Astrocyte (in vitro differentiated cells and primary cell): ENCODE results near the gene SPATA18. TPM values are rescaled to one million over a fixed set of nuclear protein-coding genes. Genes with fewer than 3 reads are reported as not detected.

Source experiments
- DNase-seq: peaks from one replicate; pipeline ENCODE4 v3.0.0-alpha.2; 2010; ENCODE audit warnings: low read depth
- FAIRE-seq: peaks from 2 replicates; lab custom pipeline; 2011; peaks lifted over from hg19 to GRCh38; lab: Jason Lieb, UNC
- H2AFZ ChIP-seq: 2 replicates; pipeline ENCODE4 v1.6.0; 2012; ENCODE audit warnings: low read depth, low read length, inconsistent platforms
- H3K27ac ChIP-seq: 2 replicates; pipeline ENCODE4 v1.5.1; 2011; ENCODE audit warnings: low read depth, low read length, inconsistent platforms
- H3K27me3 ChIP-seq: 2 replicates; pipeline ENCODE4 v1.6.0; 2011; ENCODE audit warnings: low read length, inconsistent platforms; ENCODE audit not compliant: insufficient read depth
- H3K36me3 ChIP-seq: 2 replicates; pipeline ENCODE4 v1.5.1; 2011; ENCODE audit warnings: low read length, inconsistent platforms; ENCODE audit not compliant: insufficient read depth
- H3K4me1 ChIP-seq: 2 replicates; pipeline ENCODE4 v1.5.1; 2011; ENCODE audit warnings: low read length, inconsistent platforms; ENCODE audit not compliant: insufficient read depth
- H3K4me2 ChIP-seq: 2 replicates; pipeline ENCODE4 v1.6.0; 2012; ENCODE audit warnings: low read length, inconsistent platforms
- H3K4me3 ChIP-seq: 2 replicates; pipeline ENCODE4 v1.5.1; 2011; ENCODE audit warnings: low read depth, mild to moderate bottlenecking, low read length, inconsistent platforms; ENCODE audit not compliant: insufficient read depth
- H3K79me2 ChIP-seq: 2 replicates; pipeline ENCODE4 v1.6.0; 2012; ENCODE audit warnings: mild to moderate bottlenecking, low read length, inconsistent platforms; ENCODE audit not compliant: insufficient read depth
- H3K9ac ChIP-seq: 2 replicates; pipeline ENCODE4 v1.6.0; 2012; ENCODE audit warnings: mild to moderate bottlenecking, low read length, inconsistent platforms
- H3K9me3 ChIP-seq: 2 replicates; pipeline ENCODE4 v1.5.1; 2012; ENCODE audit warnings: low read depth, mild to moderate bottlenecking, low read length, inconsistent platforms; ENCODE audit not compliant: insufficient read depth
- H4K20me1 ChIP-seq: 2 replicates; pipeline ENCODE4 v1.6.0; 2012; ENCODE audit warnings: low read length, inconsistent platforms; ENCODE audit not compliant: insufficient read depth
- H3K27ac Mint-ChIP-seq: one replicate; pipeline ENCODE4 v1.8.0; 2021; ENCODE audit warnings: mild to moderate bottlenecking, mixed read lengths; ENCODE audit not compliant: unreplicated experiment
- H3K27me3 Mint-ChIP-seq: one replicate; pipeline ENCODE4 v1.8.0; 2021; ENCODE audit warnings: low read depth, mixed read lengths; ENCODE audit not compliant: unreplicated experiment
- H3K36me3 Mint-ChIP-seq: one replicate; pipeline ENCODE4 v1.8.0; 2021; ENCODE audit warnings: low read depth, mixed read lengths; ENCODE audit not compliant: unreplicated experiment
- H3K4me1 Mint-ChIP-seq: one replicate; pipeline ENCODE4 v1.8.0; 2021; ENCODE audit warnings: low read depth, mixed read lengths; ENCODE audit not compliant: unreplicated experiment
- H3K4me3 Mint-ChIP-seq: one replicate; pipeline ENCODE4 v1.8.0; 2021; ENCODE audit warnings: mild to moderate bottlenecking, moderate library complexity, mixed read lengths; ENCODE audit not compliant: unreplicated experiment
- H3K9me3 Mint-ChIP-seq: one replicate; pipeline ENCODE4 v1.8.0; 2021; ENCODE audit warnings: mild to moderate bottlenecking, mixed read lengths; ENCODE audit not compliant: unreplicated experiment
- EZH2 ChIP-seq: IDR thresholded peaks from 2 replicates; pipeline ENCODE4 v1.6.1; 2012; ENCODE audit warnings: mild to moderate bottlenecking, low read length, inconsistent platforms; ENCODE audit not compliant: insufficient read depth
- total RNA-seq: library from RNA; stranded (reverse); gene quantifications from 2 replicates; pipeline ENCODE4 v1.2.1, GENCODE V29; 2021
- TF ChIP-seq, protein P1 (sequence below): IDR thresholded peaks from 2 replicates; pipeline ENCODE4 v1.5.1; 2011; ENCODE audit warnings: low read depth, mild to moderate bottlenecking, inconsistent platforms, low read length, moderate library complexity; ENCODE audit not compliant: insufficient read depth

SPATA18 gene
- total RNA-seq, 1 donor from 2014 or later: 20.7 TPM

DNA sequence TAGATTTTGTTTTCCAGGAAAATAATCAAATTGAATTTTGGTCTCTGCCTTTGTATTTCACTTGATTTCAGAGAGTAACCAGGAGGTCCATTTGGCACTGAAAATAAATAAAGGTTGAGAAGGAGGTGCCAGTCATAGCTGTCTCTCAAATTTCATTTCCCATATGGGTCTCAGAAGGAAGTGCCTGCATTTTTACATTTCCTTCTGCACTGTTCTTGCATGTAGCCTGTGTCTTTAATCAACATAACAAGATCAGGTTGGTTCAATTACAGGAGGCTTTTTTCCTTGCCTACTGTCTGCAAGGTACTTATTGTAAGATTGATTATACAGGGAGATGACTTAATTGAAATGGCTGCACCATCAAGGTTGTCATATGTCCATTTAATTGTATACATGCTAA, 46.7 kb upstream of the SPATA18 start:
- Histone ChIP-seq H4K20me1 (no peaks in the 10 kb centered on the region), H3K27me3 (no peaks in the 10 kb centered on the region), H3K4me2 (no peak overlapping the region), H3K4me1 (no peaks in the 10 kb centered on the region), H3K27ac (no peak overlapping the region), H3K36me3 (no peaks in the 10 kb centered on the region), H2AFZ (no peak overlapping the region), H3K79me2 (no peaks in the 10 kb centered on the region), H3K4me3 (no peak overlapping the region), H3K9ac (no peak overlapping the region), H3K9me3 (no peaks in the 10 kb centered on the region)
- no peak for FAIRE-seq
- no peak for TF ChIP-seq EZH2
- TF ChIP-seq, protein P1, sequence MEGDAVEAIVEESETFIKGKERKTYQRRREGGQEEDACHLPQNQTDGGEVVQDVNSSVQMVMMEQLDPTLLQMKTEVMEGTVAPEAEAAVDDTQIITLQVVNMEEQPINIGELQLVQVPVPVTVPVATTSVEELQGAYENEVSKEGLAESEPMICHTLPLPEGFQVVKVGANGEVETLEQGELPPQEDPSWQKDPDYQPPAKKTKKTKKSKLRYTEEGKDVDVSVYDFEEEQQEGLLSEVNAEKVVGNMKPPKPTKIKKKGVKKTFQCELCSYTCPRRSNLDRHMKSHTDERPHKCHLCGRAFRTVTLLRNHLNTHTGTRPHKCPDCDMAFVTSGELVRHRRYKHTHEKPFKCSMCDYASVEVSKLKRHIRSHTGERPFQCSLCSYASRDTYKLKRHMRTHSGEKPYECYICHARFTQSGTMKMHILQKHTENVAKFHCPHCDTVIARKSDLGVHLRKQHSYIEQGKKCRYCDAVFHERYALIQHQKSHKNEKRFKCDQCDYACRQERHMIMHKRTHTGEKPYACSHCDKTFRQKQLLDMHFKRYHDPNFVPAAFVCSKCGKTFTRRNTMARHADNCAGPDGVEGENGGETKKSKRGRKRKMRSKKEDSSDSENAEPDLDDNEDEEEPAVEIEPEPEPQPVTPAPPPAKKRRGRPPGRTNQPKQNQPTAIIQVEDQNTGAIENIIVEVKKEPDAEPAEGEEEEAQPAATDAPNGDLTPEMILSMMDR: no peak
- H3K27me3 Mint-ChIP-seq: no peaks in the 10 kb centered on the region
- H3K4me3 Mint-ChIP-seq: no peak overlapping the region
- no peak overlapping the region for H3K27ac Mint-ChIP-seq
- no peaks in the 10 kb centered on the region for H3K9me3 Mint-ChIP-seq
- H3K36me3 Mint-ChIP-seq: no peaks in the 10 kb centered on the region
- H3K4me1 Mint-ChIP-seq: no peaks in the 10 kb centered on the region
- no peak for DNase-seq

DNA sequence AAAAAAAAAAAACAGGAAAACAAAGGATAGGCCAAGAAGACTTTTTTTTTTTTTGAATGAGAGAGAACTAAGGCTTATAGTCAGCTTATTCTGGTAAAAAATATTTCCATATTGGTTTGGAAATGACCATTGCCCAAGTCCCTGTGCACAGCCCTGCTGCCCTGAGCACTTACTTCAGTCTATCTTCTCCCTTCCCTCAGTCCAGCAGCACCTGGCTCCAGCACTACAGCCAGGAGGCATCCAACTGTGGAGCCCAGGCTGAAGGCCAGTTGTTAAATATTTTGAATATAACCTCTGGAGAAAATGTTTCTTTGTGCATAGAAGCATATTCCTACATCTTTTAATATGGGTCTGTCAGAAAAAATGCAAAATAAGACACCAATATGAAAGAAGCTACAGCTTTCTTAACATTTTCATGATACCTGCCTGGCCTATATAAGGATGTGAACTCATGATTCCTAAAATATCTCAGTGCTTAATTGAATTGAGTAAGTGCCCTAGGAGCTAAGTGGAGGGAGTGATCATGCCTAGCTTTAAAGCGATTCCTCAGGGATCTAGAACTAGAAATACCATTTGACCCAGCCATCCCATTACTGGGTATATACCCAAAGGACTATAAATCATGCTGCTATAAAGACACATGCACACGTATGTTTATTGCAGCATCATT, 45.4 kb upstream of the SPATA18 start:
- Histone ChIP-seq H3K79me2 (no peaks in the 10 kb centered on the region), H3K27ac (no peak overlapping the region), H3K4me2 (no peak overlapping the region), H3K9ac (no peak overlapping the region), H3K9me3 (no peaks in the 10 kb centered on the region), H3K4me3 (no peak overlapping the region), H3K36me3 (no peaks in the 10 kb centered on the region), H3K4me1 (no peaks in the 10 kb centered on the region), H4K20me1 (no peaks in the 10 kb centered on the region), H2AFZ (no peak overlapping the region), H3K27me3 (no peaks in the 10 kb centered on the region)
- no peaks in the 10 kb centered on the region for H3K27me3 Mint-ChIP-seq
- no peak overlapping the region for H3K4me3 Mint-ChIP-seq
- TF ChIP-seq, protein P1: no peak
- no peak for TF ChIP-seq EZH2
- H3K27ac Mint-ChIP-seq: no peak overlapping the region
- no peaks in the 10 kb centered on the region for H3K36me3 Mint-ChIP-seq
- DNase-seq (no peak), FAIRE-seq (no peak)
- H3K9me3 Mint-ChIP-seq: no peaks in the 10 kb centered on the region
- no peaks in the 10 kb centered on the region for H3K4me1 Mint-ChIP-seq

DNA sequence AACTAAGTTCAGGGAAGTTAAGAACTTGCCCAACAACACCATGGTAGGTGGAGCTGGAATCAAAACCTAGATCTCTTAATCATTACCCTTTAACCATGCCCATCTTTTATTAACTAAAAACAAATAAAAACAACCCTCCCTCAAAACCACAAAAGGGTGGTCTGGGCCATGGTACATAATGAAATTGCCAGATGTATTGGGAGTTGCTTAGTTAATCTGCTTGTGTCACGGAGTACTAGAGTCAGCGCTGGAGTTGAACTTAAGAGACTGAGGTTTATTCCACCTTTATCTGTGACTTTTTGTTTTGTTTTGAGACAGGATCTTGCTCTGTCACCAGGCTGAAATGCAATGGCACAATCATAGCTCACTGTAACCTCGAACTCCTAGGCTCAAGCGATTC, 44.2 kb upstream of the SPATA18 start:
- Mint-ChIP-seq H3K9me3 (no peaks in the 10 kb centered on the region), H3K27ac (no peak overlapping the region), H3K36me3 (no peaks in the 10 kb centered on the region), H3K4me1 (no peaks in the 10 kb centered on the region), H3K27me3 (no peaks in the 10 kb centered on the region), H3K4me3 (no peak overlapping the region)
- Histone ChIP-seq H3K27me3 (no peaks in the 10 kb centered on the region), H4K20me1 (no peaks in the 10 kb centered on the region), H3K4me1 (no peaks in the 10 kb centered on the region), H3K9me3 (no peaks in the 10 kb centered on the region), H3K79me2 (no peaks in the 10 kb centered on the region), H3K4me3 (no peak overlapping the region), H3K4me2 (no peak overlapping the region), H2AFZ (no peak overlapping the region), H3K9ac (no peak overlapping the region), H3K27ac (no peak overlapping the region), H3K36me3 (no peaks in the 10 kb centered on the region)
- TF ChIP-seq, protein P1: no peak
- TF ChIP-seq EZH2: no peak
- FAIRE-seq (no peak), DNase-seq (no peak)
